ENCODE data around the gene TM4SF20. TPM values are rescaled to one million over a fixed set of nuclear protein-coding genes. Genes with fewer than 3 reads are reported as not detected.

Gene TM4SF20
- total RNA-seq, 1 experiment from 2014 or later: not detected

GRCh38 chr2:227386630-227387029 lies 7.5 kb upstream of the TM4SF20 start:
- POLR2A ChIA-PET: no interaction called here
- no peak for TF ChIP-seq IRF1 (CRISPR knock-in tag; IDR thresholded peaks at IDR 0.05)
- no peak for TF ChIP-seq ZNF423 (CRISPR knock-in tag; IDR thresholded peaks at IDR 0.05)
- TF ChIP-seq ZNF263 (CRISPR knock-in tag; IDR thresholded peaks at IDR 0.05; ENCODE audit: low read depth): no peak
- no peak for TF ChIP-seq NFATC4 (CRISPR knock-in tag; IDR thresholded peaks at IDR 0.05)
- TF ChIP-seq, protein P1, sequence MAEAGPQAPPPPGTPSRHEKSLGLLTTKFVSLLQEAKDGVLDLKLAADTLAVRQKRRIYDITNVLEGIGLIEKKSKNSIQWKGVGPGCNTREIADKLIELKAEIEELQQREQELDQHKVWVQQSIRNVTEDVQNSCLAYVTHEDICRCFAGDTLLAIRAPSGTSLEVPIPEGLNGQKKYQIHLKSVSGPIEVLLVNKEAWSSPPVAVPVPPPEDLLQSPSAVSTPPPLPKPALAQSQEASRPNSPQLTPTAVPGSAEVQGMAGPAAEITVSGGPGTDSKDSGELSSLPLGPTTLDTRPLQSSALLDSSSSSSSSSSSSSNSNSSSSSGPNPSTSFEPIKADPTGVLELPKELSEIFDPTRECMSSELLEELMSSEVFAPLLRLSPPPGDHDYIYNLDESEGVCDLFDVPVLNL (CRISPR knock-in tag; IDR thresholded peaks at IDR 0.05; ENCODE audit: borderline replicate concordance, low read depth): no peak
- no peak for TF ChIP-seq ATF3 (CRISPR knock-in tag; conservative IDR thresholded peaks at IDR 0.05)
- TF ChIP-seq, protein P2, sequence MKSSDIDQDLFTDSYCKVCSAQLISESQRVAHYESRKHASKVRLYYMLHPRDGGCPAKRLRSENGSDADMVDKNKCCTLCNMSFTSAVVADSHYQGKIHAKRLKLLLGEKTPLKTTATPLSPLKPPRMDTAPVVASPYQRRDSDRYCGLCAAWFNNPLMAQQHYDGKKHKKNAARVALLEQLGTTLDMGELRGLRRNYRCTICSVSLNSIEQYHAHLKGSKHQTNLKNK (CRISPR knock-in tag; IDR thresholded peaks at IDR 0.05): no peak
- TF ChIP-seq TEAD4 (CRISPR knock-in tag; IDR thresholded peaks at IDR 0.05): no peak
- TF ChIP-seq ATF1 (CRISPR knock-in tag; IDR thresholded peaks at IDR 0.05): no peak
- TF ChIP-seq, protein P3, sequence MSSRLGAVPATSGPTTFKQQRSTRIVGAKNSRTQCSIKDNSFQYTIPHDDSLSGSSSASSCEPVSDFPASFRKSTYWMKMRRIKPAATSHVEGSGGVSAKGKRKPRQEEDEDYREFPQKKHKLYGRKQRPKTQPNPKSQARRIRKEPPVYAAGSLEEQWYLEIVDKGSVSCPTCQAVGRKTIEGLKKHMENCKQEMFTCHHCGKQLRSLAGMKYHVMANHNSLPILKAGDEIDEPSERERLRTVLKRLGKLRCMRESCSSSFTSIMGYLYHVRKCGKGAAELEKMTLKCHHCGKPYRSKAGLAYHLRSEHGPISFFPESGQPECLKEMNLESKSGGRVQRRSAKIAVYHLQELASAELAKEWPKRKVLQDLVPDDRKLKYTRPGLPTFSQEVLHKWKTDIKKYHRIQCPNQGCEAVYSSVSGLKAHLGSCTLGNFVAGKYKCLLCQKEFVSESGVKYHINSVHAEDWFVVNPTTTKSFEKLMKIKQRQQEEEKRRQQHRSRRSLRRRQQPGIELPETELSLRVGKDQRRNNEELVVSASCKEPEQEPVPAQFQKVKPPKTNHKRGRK (CRISPR knock-in tag; IDR thresholded peaks at IDR 0.05; ENCODE audit: borderline replicate concordance): no peak
- TF ChIP-seq, protein P4, sequence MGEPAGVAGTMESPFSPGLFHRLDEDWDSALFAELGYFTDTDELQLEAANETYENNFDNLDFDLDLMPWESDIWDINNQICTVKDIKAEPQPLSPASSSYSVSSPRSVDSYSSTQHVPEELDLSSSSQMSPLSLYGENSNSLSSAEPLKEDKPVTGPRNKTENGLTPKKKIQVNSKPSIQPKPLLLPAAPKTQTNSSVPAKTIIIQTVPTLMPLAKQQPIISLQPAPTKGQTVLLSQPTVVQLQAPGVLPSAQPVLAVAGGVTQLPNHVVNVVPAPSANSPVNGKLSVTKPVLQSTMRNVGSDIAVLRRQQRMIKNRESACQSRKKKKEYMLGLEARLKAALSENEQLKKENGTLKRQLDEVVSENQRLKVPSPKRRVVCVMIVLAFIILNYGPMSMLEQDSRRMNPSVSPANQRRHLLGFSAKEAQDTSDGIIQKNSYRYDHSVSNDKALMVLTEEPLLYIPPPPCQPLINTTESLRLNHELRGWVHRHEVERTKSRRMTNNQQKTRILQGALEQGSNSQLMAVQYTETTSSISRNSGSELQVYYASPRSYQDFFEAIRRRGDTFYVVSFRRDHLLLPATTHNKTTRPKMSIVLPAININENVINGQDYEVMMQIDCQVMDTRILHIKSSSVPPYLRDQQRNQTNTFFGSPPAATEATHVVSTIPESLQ (CRISPR knock-in tag; IDR thresholded peaks at IDR 0.05): no peak
- no peak for TF ChIP-seq JAZF1 (CRISPR knock-in tag; IDR thresholded peaks at IDR 0.05)
- no peak for TF ChIP-seq ATF2 (CRISPR knock-in tag; IDR thresholded peaks at IDR 0.05; ENCODE audit: borderline replicate concordance, low read depth)
- TF ChIP-seq, protein P5, sequence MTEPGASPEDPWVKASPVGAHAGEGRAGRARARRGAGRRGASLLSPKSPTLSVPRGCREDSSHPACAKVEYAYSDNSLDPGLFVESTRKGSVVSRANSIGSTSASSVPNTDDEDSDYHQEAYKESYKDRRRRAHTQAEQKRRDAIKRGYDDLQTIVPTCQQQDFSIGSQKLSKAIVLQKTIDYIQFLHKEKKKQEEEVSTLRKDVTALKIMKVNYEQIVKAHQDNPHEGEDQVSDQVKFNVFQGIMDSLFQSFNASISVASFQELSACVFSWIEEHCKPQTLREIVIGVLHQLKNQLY (CRISPR knock-in tag; IDR thresholded peaks at IDR 0.05): no peak
- TF ChIP-seq, protein P6, sequence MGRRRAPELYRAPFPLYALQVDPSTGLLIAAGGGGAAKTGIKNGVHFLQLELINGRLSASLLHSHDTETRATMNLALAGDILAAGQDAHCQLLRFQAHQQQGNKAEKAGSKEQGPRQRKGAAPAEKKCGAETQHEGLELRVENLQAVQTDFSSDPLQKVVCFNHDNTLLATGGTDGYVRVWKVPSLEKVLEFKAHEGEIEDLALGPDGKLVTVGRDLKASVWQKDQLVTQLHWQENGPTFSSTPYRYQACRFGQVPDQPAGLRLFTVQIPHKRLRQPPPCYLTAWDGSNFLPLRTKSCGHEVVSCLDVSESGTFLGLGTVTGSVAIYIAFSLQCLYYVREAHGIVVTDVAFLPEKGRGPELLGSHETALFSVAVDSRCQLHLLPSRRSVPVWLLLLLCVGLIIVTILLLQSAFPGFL (CRISPR knock-in tag; IDR thresholded peaks at IDR 0.05; ENCODE audit: borderline replicate concordance): no peak
- no peak for TF ChIP-seq SMAD4 (CRISPR knock-in tag; IDR thresholded peaks at IDR 0.05)
- TF ChIP-seq ETV6 (CRISPR knock-in tag; IDR thresholded peaks at IDR 0.05): no peak
- no peak for DNase-seq (ENCODE audit: low spot score)
- no peaks in the 10 kb centered on the region for H3K4me1 Mint-ChIP-seq
- H3K36me3 Mint-ChIP-seq: no peaks in the 10 kb centered on the region
- ATAC-seq: no peak
- CTCF ChIA-PET: interaction anchor here (0.7 to 0.8 kb wide), 2 partner anchors 77 to 149 kb away, joined by 3 read pairs; no protein-coding TSS in a partner anchor
- H3K27me3 Mint-ChIP-seq (ENCODE audit: low read depth): no peaks in the 10 kb centered on the region
- H3K27ac Mint-ChIP-seq: no peak overlapping the region
- H3K4me3 Mint-ChIP-seq: no peak overlapping the region
- H3K9me3 Mint-ChIP-seq: no peaks in the 10 kb centered on the region

Data from WTC11 (cell line).